Epithelial cell of proximal tubule (primary cell): ENCODE measurements around the gene EDIL3. TPM values are rescaled to one million over a fixed set of nuclear protein-coding genes. Genes with fewer than 3 reads are reported as not detected.

ENCODE experiments used
- DNase-seq: peaks from one replicate; pipeline ENCODE4 v3.0.0-alpha.2; 2011; ENCODE audit warnings: low read depth
- H3K4me3 ChIP-seq: 2 replicates; pipeline ENCODE4 v1.5.1; 2011; ENCODE audit warnings: low read depth, mild to moderate bottlenecking, low read length
- total RNA-seq: library from RNA; depleted of rRNA; stranded (reverse); fragments of >200 nt; gene quantifications from 2 replicates; pipeline ENCODE4 v1.2.3, GENCODE V29; 2015
- TF ChIP-seq, protein P1 (sequence below): conservative IDR thresholded peaks from 2 replicates; pipeline ENCODE4 v1.5.1; 2012; ENCODE audit warnings: low read depth, mild to moderate bottlenecking, low read length

Gene EDIL3, protein sequence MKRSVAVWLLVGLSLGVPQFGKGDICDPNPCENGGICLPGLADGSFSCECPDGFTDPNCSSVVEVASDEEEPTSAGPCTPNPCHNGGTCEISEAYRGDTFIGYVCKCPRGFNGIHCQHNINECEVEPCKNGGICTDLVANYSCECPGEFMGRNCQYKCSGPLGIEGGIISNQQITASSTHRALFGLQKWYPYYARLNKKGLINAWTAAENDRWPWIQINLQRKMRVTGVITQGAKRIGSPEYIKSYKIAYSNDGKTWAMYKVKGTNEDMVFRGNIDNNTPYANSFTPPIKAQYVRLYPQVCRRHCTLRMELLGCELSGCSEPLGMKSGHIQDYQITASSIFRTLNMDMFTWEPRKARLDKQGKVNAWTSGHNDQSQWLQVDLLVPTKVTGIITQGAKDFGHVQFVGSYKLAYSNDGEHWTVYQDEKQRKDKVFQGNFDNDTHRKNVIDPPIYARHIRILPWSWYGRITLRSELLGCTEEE
- total RNA-seq: 77.3 and 80.1 TPM in 2 replicates

DNA sequence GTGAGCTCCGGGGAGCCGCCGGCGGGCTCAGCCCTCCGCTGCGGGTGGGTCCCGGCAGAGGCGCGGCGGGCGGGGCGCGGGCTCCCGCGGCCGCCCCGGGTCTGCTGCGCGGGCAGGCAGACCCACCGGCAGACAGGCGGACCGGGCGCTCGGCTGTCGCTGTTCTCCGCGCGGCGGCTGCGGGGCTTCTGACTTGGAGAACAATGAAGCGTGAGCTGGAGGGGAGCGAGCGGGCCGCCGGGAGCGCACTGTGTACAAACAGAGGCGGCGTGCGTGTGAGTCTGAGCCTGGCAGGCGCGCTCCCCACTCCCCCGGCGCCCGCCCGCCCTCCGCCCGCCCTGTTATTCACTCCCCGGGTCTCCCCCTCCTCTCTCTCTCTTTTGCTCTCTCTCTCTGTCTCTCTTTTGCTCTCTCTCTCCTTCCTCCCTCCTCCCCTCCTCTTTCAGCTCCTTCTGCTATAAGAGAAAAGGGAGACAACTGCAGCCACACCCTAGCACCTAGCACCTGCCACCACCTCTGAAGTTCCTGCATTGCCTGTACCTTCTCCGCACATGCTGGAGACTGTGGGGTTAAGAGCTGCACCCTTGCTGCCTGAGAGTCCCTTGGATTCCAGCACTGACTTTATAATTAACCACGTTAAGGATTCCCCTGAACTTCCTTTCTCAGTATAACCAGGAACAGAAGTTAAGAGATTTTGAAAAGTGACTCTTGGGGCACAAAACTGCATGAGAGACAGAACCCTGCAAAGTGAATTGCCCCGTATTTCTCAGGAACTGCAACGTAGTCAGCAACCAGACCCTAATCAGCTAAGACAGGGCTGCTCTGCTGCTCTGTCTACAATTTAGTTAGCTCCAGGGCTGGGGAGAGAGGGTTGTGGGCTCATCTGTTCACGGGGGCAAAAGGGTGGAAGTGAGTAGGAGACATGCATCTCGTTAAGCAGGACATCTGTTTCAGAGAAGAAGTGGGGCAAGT, at the start of gene EDIL3:
Gene EDIL3, minus strand, starts transcription at position 277 of the 972 bp plus-strand sequence. CDS start 506 bp downstream, outside the sequence.
- DNase-seq: no peak
- H3K4me3 ChIP-seq: peak within 1 kb of the TSS; percentile 63
- TF ChIP-seq, protein P1, sequence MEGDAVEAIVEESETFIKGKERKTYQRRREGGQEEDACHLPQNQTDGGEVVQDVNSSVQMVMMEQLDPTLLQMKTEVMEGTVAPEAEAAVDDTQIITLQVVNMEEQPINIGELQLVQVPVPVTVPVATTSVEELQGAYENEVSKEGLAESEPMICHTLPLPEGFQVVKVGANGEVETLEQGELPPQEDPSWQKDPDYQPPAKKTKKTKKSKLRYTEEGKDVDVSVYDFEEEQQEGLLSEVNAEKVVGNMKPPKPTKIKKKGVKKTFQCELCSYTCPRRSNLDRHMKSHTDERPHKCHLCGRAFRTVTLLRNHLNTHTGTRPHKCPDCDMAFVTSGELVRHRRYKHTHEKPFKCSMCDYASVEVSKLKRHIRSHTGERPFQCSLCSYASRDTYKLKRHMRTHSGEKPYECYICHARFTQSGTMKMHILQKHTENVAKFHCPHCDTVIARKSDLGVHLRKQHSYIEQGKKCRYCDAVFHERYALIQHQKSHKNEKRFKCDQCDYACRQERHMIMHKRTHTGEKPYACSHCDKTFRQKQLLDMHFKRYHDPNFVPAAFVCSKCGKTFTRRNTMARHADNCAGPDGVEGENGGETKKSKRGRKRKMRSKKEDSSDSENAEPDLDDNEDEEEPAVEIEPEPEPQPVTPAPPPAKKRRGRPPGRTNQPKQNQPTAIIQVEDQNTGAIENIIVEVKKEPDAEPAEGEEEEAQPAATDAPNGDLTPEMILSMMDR: no peak

GRCh38 chr5:84433461-84433860, 48.8 kb upstream of the EDIL3 start:
- TF ChIP-seq, protein P1: no peak

GRCh38 chr5:84430863-84431663, 46.4 kb upstream of the EDIL3 start:
- H3K4me3 ChIP-seq: no peak overlapping the region
- DNase-seq: no peak
- TF ChIP-seq, protein P1: no peak

More at GRCh38 chr5:84433461-84433860, 48.8 kb upstream of the EDIL3 start:
- H3K4me3 ChIP-seq: no peak overlapping the region
- DNase-seq: no peak

- DNase-seq: no peak
- H3K4me3 ChIP-seq: no peak overlapping the region
- TF ChIP-seq, protein P1: no peak
These were observed 45.4 kb upstream of the EDIL3 start for GRCh38 chr5:84430079-84430478.

DNA sequence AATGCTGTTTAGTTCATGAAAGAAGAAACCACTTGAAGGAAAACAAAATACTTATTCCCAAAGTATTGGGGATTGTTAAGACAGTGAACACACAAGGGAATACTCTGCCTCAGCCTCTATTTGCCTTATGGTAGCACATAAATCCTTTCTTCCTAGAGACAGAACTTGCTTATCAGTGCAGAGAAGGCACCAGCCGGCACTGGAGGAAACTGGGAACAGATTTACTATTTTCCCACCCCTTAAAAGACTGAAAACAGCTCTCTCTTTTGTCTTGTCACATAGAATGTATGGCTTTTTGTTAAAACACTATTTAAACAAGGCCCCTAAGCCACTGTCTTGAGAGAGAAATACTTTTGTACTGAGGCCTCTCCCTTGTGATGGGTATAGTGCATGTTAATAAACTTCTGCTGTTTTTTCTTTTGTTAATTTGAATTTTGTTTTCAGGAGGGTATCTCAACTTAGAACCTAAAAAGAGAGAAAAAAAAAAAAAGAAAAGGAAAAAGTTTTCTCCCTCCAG, 40.7 kb upstream of the EDIL3 start:
- TF ChIP-seq, protein P1: no peak
- DNase-seq: no peak
- H3K4me3 ChIP-seq: no peak overlapping the region

GRCh38 chr5:84419742-84420141, 35.1 kb upstream of the EDIL3 start:
- H3K4me3 ChIP-seq: no peak overlapping the region
- TF ChIP-seq, protein P1: no peak
- DNase-seq: no peak
